NCI-H2196 (cell line): Measurements from ENCODE around the gene MERTK.
"Not testable (repeated sequence)": the region's sequence is repeated elsewhere in the genome, so short reads cannot be mapped to it uniquely, and the experiment has no call there.

Source experiments
- DNase-seq: peaks from one replicate; lab custom pipeline; 2025; ENCODE audit not compliant: unreplicated experiment; lab: John Stamatoyannopoulos, UW

MERTK gene

DNA sequence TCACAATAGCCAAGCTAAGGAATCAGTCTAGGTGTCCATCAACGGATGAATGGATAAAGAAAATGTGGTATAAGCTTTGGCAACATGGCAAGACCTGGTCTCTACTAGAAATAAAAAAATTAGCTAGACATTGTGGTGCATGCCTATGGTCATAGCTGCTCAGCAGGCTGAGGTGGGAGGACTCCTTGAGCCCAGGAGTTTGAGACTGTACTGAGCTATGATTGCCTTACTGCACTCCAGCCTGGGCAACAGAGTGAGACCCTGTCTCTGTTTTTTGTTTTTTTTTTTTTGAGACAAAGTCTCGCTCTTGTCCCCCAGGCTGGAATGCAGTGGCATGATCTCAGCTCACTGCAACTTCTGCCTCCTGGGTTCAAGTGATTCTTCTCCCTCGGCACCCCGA lies 11.6 kb downstream of the MERTK start:
- DNase-seq, result not testable (repeated sequence)

DNA sequence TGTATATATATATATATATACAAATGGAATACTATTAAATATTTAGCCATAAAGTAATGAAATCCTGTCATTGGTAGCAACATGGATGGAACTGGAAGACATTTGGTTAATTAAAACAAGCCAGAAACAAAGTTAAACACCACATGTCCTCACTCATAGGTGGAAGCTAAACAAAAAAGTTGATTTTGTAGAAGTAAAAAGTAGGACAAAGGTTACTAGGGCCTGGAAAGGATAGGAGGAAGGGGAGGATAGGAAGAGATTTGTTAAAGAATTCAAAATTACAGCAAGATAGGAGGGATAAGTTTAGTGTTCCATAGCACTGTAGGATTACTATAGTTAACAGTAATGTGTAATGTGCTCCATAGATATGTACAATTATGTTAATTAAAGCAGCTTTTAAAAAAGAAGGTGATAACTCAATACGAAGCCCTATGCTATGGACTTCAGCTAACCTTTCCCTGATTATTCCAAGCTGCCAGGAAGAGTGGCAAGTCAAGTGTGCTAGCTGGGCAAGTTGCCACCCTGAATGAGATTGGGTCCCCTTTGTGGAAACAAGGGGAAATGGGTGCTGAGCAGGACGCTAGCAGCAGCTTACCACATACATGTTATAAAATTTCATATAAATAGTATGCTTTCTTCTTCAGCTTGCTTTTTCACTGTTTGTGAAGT lies 12.3 kb downstream of the MERTK start:
- peak; percentile 33 for DNase-seq

DNA sequence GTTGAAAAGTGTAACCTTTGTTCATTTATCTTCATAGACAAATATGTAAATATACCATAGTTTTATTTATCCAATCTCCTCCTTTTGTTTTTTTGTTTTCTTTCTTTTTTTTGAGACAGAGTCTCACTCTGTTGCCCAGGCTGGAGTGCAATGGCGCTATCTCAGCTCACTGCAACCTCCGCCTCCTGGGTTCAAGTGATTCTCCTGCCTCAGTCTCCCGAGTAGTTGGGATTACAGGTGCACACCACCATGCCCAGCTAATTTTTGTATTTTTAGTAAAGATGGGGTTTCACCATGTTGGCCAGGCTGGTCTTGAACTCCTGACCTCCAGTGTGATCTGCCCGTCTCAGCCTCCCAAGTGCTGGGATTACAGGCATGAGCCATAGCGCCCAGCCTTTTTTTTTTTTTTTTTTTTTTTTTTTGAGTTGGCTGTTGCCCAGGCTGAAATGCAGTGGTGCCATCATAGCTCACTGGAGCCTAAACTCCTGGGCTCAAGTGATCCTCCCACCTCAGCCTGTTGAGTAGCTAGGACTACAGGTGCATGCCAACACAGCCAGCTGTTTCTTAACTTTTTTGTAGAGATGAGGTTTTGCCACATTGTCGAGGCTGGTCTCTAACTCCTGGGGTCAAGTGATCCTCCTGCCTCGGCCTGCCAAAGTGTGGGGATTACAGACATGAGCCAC lies 13.0 kb downstream of the MERTK start:
- not testable (repeated sequence) for DNase-seq

DNA sequence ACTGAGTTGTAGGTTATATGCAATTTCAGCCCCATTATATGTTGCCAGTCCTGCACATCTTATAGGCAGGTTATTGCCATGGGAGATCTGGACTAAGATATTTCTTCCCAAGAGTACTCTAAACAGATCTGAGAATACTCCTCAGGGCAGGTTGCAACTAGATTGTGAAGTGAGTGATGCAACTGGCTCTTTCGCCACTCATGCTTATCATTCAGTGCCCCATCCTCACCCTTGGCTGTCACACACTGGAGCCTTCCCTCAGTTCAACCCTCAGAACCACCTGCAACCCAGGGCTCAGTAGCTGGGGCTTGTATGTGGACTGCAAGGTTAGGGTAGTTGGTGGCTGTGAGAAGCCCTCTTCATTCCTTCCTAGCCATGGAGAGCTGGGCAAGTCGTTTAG lies 14.1 kb downstream of the MERTK start:
- no peak for DNase-seq

- no peak for DNase-seq
Observed at GRCh38 chr2:111917106-111917505, 18.7 kb downstream of the MERTK start.

DNA sequence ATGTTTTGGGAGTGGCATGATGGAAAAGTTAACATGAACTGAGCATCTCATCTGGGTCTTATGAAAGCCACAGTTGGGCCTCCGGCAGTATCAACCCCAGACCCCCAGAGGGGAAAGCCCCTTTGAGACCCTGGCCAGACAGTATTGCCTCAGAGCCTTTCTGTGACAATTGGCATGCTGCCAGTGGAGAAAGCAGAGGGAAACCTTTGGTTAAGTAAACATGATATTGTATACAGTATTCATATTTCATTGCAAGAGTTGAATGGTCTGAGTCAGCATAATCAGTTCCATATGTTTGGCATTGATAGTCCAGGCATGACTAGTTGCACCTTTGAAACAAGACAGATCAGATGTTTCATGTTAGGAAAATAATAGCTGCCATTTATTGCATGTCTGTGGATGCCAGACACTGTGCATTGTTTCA lies 20.0 kb downstream of the MERTK start:
- no peak for DNase-seq

GRCh38 chr2:111919365-111919764 lies 21.0 kb downstream of the MERTK start:
- no peak for DNase-seq

- DNase-seq, result no peak
Observed at GRCh38 chr2:111919794-111920608, 21.6 kb downstream of the MERTK start.

GRCh38 chr2:111923276-111923804 lies 24.9 kb downstream of the MERTK start:
- no peak for DNase-seq

- DNase-seq, result no peak
Observed at GRCh38 chr2:111924617-111925107, 26.3 kb downstream of the MERTK start.

DNA sequence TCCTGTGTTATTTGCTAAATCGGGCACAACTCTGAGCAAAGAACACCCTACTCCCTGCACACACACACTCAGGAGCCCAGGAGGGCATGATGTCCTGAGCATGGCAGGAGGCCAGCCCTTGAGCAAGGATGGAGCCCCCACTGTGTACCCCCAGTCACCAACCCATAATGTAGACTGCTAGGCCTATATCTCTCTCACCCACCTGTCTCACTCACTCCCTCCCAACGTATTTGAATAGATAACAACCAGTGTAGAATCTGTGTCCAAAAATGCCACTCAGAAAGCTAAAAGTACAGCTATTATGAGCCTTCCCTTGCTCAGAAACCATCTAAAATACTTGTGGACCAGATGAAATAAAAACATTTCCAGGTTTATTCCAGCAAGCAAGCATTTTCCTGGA lies 29.3 kb downstream of the MERTK start:
- DNase-seq, result no peak

DNA sequence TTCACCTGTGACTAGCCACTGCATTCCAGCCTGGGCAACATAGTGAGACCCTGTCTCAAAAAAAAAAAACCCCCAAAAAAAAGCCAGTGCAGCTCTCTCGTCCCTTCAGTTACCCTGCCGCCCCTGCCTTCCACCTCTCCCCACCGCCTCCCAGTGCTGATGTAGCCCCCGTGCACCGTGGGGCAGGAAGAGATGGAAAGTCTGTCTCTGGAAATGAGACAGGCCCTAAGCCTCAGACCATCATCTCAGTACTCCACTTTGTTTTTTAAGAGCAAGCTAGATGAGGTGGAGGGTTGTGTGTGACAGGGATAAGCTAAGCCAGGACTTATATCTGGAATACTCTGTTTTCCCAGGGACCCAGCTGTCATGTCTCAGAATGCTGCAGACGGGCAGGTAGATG lies 32.0 kb downstream of the MERTK start:
- no peak for DNase-seq

DNA sequence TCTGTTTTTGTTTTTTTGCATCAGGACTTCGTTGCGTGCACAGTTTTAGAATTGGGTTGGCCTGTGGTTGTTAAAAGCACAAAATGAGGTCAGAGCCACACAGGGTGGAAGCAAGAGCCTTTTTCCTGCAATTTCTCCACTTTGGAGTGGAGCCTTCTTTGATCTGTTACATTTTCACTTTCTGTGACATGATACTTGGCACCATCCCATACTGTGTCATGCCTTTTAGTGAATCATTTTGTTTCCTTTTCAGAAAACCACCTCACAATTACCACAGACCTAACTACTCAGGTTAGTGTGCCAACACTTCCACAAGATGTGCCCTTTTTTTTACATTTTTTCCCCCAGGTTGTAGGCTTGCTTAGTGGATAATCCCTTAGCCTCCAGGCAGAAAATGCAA lies 32.5 kb downstream of the MERTK start:
- peak; percentile 13 for DNase-seq

- DNase-seq, result no peak
Observed at GRCh38 chr2:111932841-111933291, 34.5 kb downstream of the MERTK start.

DNA sequence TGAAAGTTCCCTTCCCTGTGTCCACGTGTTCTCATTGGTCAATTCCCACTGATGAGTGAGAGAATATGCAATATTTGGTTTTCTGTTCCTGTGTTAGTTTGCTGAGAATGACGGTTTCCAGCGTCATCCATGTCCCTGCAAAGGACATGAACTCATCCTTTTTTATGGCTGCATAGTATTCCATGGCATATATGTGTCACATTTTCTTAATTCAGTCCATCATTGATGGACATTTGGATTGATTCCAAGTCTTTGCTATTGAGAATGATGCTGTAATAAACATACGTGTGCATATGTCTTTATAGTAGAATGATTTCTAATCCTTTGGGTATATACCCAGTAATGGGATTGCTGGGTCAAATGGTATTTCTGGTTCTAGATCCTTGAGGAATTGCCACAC lies 35.5 kb downstream of the MERTK start:
- DNase-seq, result not testable (repeated sequence)

GRCh38 chr2:111936881-111937280 lies 38.5 kb downstream of the MERTK start:
- no peak for DNase-seq

GRCh38 chr2:111938392-111938791 lies 40.0 kb downstream of the MERTK start:
- no peak for DNase-seq

DNA sequence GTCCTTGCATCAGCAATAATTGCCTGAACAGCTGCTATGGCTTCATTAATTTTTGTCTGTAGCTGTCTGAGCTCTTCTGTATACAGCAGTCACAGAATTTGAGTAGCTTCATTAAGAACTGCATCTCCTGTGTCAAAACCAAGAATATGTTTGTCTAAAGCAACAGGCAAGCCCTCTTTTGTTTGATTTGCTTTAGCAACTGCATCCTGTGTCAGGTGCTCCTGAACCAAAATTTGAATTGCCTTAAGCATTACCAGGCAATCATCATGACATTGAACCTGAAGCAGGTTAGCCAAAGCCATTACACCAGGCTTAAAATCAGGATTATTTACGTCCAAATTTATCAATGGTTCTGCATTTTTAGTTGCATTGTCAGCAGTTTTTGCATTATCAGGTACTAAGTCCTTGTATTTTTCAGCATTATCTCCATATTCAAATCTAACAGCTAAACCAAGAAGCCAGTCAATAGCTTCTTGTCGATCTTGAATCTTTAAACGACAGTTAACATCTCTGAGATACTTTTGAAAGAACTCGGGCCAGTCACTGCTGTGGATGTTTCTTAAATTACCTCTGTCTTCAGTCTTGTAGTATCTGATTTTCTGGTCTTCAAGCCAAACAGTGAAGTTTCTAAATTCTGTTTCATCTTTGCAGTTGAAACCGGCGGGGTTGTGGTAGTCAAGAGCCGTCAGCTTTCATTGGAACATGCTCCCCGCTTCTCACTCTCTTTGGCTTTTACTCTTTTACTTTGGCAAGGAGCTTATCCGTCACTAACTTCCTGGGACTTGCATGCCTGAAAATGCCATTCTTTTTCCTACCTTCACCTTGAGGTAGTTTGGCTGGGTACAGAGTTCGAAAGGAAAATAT lies 42.2 kb downstream of the MERTK start:
- no peak for DNase-seq

GRCh38 chr2:111941531-111941930 lies 43.1 kb downstream of the MERTK start:
- DNase-seq, result no peak

DNA sequence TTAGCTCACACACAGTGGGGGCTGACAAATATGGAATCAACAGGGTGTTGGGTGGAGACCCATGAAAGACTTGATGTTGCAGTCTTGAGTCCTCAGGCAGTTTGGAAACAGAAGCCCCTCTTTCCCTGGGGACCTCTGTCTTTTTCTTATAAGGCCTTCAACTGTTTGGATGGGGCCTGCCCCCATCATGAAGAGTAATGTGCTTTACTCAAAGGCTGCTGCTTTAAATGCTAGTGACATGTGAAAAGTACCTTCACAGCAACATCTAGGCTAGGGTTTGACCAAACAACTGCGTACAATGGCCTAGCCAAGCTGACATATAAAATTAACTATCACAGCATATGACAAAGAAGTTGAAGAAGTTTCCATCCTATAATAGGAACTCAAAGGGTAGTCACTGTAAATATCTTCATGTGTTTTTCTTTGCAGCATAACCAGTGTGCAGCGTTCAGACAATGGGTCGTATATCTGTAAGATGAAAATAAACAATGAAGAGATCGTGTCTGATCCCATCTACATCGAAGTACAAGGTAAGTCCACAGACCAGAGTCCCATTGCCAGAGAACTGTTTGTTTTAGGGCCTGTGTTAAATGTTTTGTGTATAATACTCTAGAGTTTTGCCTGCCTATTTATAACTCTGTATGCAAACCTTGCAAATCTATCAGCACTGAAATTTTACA lies 46.3 kb downstream of the MERTK start:
- no peak for DNase-seq
